ENCODE results near the gene KCNJ6. TPM values are rescaled to one million over a fixed set of nuclear protein-coding genes. Genes with fewer than 3 reads are reported as not detected.

Gene KCNJ6
- total and polyA plus RNA-seq, 2 of the 8 experiments (the other 6 are each of a cell fraction or from before 2014, with no cell fraction given): 0.51 to 1.2 TPM

- no peak overlapping the region for H3K4me2 ChIP-seq (ENCODE audit: insufficient read depth in 1 of 2, low read depth in 2 of 2, low read length in 2 of 2)
- no peak overlapping the region for H3K9ac ChIP-seq (replicated peaks in 1 of 4; ENCODE audit: extremely low read depth in 1 of 4, low read depth in 3 of 4, low read length in 3 of 4)
- H3K27me3 ChIP-seq (replicated peaks in 1 of 4; ENCODE audit: control insufficient read depth in 3 of 4, extremely low read depth in 1 of 4, insufficient read depth in 3 of 4, low read length in 3 of 4): peaks cover 0 to 2% (median 0%) of the 10 kb centered on the region in 4 experiments; a peak in 1 of 7 replicates
- FAIRE-seq: no peak
- H3K27ac ChIP-seq (ENCODE audit: low read depth, low read length): no peak overlapping the region
- no peak overlapping the region for H3K18ac ChIP-seq (ENCODE audit: extremely low read depth, low read length)
- no peak overlapping the region for H2AFZ ChIP-seq (ENCODE audit: low read length)
- no peak overlapping the region for H3K14ac ChIP-seq (ENCODE audit: insufficient read length)
- no peak overlapping the region for H2BK12ac ChIP-seq (ENCODE audit: low read depth, low read length)
- no peak overlapping the region for H3K4me3 ChIP-seq (ENCODE audit: extremely low read depth in 1 of 4, insufficient read depth in 2 of 4, low read depth in 3 of 4, low read length in 4 of 4)
- no peaks in the 10 kb centered on the region for H3K79me2 ChIP-seq (ENCODE audit: control insufficient read depth in 1 of 2, insufficient read depth in 2 of 2, low read length in 2 of 2)
- no peaks in the 10 kb centered on the region for H3K79me1 ChIP-seq (ENCODE audit: low read depth, low read length)
- POLR2A ChIA-PET (ENCODE audit: partially characterized antibody): interaction anchor here (0.6 to 1.4 kb wide), 2 partner anchors 12 to 19 kb away, joined by 3 to 4 read pairs; no protein-coding TSS in a partner anchor
- no peak overlapping the region for H4K5ac ChIP-seq (ENCODE audit: insufficient read length, low read depth, low read length)
- H2BK15ac ChIP-seq (ENCODE audit: low read length): no peak overlapping the region
- no peak for DNase-seq (ENCODE audit: low read depth in 1 of 2, low spot score in 2 of 2)
- H3K23ac ChIP-seq (ENCODE audit: insufficient read length): no peak overlapping the region
- no peaks in the 10 kb centered on the region for H4K20me1 ChIP-seq (replicated peaks in 1 of 2; ENCODE audit: control insufficient read depth in 1 of 2, insufficient read depth in 2 of 2, low read length in 2 of 2)
- H3K9me3 ChIP-seq (ENCODE audit: insufficient read depth in 2 of 2, low read depth in 1 of 2, low read length in 1 of 2): no peaks in the 10 kb centered on the region
- no peaks in the 10 kb centered on the region for H3K23me2 ChIP-seq (ENCODE audit: low read depth, low read length)
- H3K36me3 ChIP-seq (ENCODE audit: control insufficient read depth in 2 of 4, insufficient read depth in 4 of 4, low read length in 3 of 4): no peaks in the 10 kb centered on the region
- peaks cover 0 to 1% (median 0%) of the 10 kb centered on the region in 4 experiments; a peak in 2 of 7 replicates for H3K4me1 ChIP-seq (replicated peaks in 1 of 4; ENCODE audit: control insufficient read depth in 3 of 4, insufficient read depth in 4 of 4, low read length in 3 of 4)
- H3K56ac ChIP-seq (replicated peaks; ENCODE audit: insufficient read length, low read depth, low read length): no peak overlapping the region
- no peak overlapping the region for H2BK5ac ChIP-seq (ENCODE audit: low read depth, low read length)
- no peak for TF ChIP-seq TCF12 (IDR thresholded peaks at IDR 0.05; ENCODE audit: low read depth, low read length)
- H4K8ac ChIP-seq (ENCODE audit: extremely low read depth, insufficient read depth, low read length): no peak overlapping the region
- H2BK120ac ChIP-seq (replicated peaks; ENCODE audit: low read depth, low read length): no peak overlapping the region
- CTCF ChIA-PET (ENCODE audit: partially characterized antibody): interaction anchor here (0.6 to 1.6 kb wide), 5 partner anchors 20 to 124 kb away, joined by 3 to 4 read pairs (median 3); partner anchors contain the start of gene KCNJ6
- no peak overlapping the region for H3K4ac ChIP-seq (replicated peaks; ENCODE audit: insufficient read length, low read depth, low read length)
- 95% methylated on average over 2 of the region's 2 CpGs; no CpG with 5 or more reads in 1 of the 2 experiments for WGBS, 2 experiments (ENCODE audit: extremely low coverage in 1 of 2, insufficient coverage in 1 of 2, insufficient read length in 1 of 2, insufficient replicate concordance in 2 of 2, low coverage in 1 of 2, low lambda C conversion rate in 2 of 2, missing lambda C conversion rate in 1 of 2)
- no peak overlapping the region for H4K91ac ChIP-seq (replicated peaks; ENCODE audit: insufficient read length, low read length)
- H2AK5ac ChIP-seq (ENCODE audit: low read depth, low read length): no peak overlapping the region
- no peak overlapping the region for H2BK20ac ChIP-seq (ENCODE audit: low read length)
Measured at GRCh38 chr21:37870221-37870620, 46.0 kb downstream of the KCNJ6 start.
